GM12865 (cell line): ENCODE measurements around the gene TMC2.

Experiments
- DNase-seq: peaks from one replicate; pipeline ENCODE4 v3.0.0; 2010; ENCODE audit warnings: low read depth
- H3K4me3 ChIP-seq: 2 replicates; pipeline ENCODE4 v1.5.1; 2011; ENCODE audit warnings: mild to moderate bottlenecking, low read depth, low read length, control low read depth
- TF ChIP-seq, protein P1 (sequence below): IDR thresholded peaks from 2 replicates; pipeline ENCODE4 v1.5.1; 2011; ENCODE audit warnings: low read length, control low read depth, low read depth, inconsistent platforms; ENCODE audit not compliant: insufficient read depth; ENCODE audit errors: missing control alignments

The TMC2 gene

DNA sequence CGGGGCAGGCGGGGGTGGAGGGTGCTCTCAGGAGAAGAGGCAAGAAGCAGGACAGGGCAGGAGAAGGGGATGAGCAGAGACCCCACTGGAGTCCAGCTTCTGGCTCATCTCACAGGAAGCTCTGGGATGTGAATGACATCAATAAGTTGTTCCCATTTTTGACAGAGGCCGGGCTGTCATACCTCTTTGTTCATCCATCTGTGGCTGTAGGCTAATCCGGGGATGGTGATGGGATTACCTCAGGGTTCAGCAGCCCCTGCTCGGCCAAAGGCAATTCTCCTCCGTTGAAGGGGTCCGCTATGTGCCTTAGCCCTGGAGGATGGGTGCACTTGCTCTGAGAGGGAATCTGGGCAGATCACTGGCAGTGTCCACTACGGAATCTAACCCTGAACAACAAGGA is 3.3 kb upstream of the TMC2 start:
- TF ChIP-seq, protein P1, sequence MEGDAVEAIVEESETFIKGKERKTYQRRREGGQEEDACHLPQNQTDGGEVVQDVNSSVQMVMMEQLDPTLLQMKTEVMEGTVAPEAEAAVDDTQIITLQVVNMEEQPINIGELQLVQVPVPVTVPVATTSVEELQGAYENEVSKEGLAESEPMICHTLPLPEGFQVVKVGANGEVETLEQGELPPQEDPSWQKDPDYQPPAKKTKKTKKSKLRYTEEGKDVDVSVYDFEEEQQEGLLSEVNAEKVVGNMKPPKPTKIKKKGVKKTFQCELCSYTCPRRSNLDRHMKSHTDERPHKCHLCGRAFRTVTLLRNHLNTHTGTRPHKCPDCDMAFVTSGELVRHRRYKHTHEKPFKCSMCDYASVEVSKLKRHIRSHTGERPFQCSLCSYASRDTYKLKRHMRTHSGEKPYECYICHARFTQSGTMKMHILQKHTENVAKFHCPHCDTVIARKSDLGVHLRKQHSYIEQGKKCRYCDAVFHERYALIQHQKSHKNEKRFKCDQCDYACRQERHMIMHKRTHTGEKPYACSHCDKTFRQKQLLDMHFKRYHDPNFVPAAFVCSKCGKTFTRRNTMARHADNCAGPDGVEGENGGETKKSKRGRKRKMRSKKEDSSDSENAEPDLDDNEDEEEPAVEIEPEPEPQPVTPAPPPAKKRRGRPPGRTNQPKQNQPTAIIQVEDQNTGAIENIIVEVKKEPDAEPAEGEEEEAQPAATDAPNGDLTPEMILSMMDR = no peak
- no peak for DNase-seq
- H3K4me3 ChIP-seq = no peak overlapping the region

DNA sequence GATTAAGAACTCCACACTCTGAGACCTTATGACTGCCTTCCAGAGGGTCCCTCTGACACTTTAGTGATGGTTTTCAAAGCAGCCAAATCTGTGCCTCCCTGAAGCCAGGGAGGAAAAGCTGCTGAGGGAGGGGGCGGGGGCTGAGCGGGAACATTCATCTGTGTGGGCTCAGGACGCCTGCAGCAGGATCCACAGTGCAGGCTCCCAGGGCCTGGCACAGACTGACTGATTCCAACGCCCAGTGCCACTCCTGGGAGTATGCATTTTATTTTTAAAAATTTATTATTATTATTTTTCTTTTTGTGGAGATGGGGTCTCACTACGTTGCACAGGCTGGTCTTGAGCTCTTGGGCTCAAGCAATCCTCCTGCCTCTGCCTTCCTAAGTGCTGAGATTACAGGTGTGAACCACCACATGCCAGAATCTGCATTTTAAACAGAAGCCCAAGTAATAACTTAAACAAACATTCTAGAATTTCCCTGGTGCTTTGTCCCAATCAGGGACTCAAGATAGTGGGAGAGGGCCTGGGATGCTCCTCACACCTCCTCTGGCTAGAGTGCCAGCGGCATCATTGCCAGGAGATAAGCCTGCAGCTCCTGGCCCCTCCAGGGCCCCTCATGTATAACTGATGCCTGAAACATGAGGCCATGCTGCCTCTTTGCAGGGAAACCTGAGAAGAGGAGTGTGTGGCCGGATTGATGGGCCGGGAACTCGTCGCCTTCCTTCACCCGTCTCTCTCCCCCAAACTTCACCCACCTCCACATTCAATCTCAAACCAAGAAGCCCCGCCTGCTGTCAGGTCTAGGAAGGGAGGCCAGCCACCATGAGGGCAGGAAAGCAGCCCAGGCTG is 438 bp upstream of the TMC2 start:
- no peak overlapping the region for H3K4me3 ChIP-seq
- TF ChIP-seq, protein P1 = no peak
- DNase-seq = no peak

DNA sequence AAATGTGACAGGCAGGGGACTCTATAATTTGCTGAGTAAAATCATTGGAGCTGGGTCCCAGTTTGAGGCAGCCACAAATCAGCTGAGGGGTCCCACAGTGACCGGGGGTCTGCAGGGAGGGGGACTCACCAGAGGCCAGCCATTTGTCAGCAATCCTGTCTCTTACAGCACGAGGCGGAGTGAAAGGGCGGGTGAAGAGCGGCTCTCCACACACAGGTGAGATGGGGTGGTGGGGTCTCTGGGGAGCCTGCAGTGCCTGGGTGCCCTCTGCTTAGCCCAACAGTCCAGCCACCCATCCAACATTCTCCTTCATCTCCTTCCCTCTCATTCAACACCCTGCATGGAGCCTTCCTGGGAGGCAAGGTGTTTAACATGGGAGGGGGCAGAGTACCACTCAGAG is 728 bp downstream of the TMC2 start:
- no peak overlapping the region for H3K4me3 ChIP-seq
- DNase-seq = no peak
- TF ChIP-seq, protein P1 = no peak

DNA sequence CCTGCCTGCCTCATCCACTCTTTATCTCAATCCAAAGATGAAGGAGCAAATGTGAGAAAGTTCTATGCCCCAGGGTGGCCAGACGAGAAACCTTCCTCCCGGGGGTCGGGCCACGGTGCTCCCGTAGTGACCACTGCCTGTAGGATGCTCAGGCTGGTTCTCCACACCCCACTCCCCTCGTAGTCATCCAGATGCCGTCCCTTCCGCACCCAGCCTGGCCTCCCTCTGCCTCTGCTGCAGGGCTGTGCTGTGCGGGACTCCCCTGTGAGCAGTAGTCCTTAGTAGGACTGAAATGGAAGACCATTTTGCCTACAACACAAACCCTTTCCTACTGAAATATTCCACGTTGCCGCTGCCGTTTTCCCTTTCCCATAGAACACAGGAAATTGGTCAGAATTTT is 2.0 kb downstream of the TMC2 start:
- DNase-seq = no peak

DNA sequence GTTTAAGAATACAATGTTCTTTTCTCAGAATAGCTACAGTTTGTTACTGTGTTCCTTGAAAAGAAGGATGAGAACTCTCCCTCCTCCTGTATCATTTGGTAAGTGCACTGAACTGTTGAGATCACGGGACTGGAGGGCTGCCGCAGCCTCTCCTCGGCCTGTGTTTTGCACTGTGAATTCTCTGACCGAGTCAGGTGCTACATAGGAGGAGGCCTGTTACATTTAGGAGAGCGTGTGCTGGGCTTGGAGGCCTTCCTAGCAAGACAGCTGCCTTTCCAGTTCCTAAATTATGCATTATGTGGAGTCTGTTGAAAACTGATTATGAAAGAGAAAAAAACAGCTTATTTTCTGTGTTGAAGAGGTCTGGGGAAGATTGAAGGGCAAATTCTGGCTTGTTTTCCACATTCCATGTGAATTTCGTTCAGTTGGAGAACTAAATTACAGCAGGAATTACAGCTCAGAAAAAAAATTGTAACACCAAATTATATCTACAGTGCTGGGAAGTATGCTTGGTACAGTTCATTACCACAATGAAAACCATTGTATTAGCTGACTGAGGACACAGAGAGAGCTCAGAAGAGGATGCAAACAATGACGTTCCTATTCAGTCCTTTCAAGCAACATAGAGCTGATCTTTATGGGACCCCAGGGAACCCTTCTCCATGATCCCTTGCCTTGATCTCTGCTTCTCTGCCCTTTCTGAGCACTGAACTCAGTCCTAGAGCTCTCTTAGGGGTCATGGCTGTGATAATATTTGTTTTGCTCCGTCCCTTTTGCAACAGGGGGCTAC is 2.8 kb downstream of the TMC2 start:
- TF ChIP-seq, protein P1 = no peak
- H3K4me3 ChIP-seq = no peak overlapping the region
- DNase-seq = no peak

More for the DNA sequence above, 2.0 kb downstream of the TMC2 start:
- TF ChIP-seq, protein P1 = no peak
- H3K4me3 ChIP-seq = no peak overlapping the region

DNA sequence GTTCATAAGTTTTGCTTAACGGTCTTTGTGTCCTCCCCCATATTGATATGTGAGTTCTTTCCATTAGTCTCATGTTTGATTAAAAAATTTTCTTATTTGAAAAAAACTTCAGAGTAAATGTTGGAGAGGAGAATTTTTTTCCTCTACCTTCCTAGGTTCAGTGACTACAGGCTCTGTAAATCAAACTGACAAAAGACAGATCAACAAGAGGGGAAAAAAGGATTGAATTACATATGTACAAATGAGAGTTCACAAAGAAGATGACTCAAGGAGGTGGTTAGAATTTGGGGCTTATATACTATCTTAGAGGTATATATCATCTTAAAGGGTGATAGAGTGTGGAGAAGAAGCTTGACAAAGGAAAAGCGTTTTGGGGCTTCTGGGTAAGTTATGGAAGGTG is 5.6 kb downstream of the TMC2 start:
- TF ChIP-seq, protein P1 = no peak

More for the DNA sequence above, 5.6 kb downstream of the TMC2 start:
- H3K4me3 ChIP-seq = no peak overlapping the region
- DNase-seq = no peak
